GM21526 (cell line): ENCODE measurements around the gene PHLPP1.

Experiments used
- ATAC-seq: cut with Tn5 transposase; IDR thresholded peaks from one replicate; pipeline ENCODE4 v1.9.1; 2021; ENCODE audit warnings: moderate library complexity; ENCODE audit not compliant: unreplicated experiment, low FRiP score

PHLPP1 gene

DNA sequence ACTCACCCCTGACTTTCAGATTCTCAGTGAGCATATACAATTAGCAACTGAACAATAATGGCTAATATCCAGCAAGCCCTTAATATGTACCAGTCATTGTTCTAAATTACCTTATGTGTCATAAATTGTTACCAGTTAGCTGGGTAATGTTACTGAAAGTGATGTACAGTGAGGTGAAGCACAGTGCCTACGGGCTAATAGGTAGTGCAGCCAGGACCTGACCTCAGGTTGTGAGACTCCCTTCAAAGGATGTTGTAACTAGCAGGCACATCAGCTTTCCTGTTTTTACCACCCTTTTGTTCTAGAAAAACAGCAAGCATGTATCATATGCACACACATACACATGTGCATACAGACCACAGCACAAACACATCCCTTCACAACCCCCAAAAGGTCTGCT lies 258.3 kb downstream of the PHLPP1 start:
- no peak for ATAC-seq

DNA sequence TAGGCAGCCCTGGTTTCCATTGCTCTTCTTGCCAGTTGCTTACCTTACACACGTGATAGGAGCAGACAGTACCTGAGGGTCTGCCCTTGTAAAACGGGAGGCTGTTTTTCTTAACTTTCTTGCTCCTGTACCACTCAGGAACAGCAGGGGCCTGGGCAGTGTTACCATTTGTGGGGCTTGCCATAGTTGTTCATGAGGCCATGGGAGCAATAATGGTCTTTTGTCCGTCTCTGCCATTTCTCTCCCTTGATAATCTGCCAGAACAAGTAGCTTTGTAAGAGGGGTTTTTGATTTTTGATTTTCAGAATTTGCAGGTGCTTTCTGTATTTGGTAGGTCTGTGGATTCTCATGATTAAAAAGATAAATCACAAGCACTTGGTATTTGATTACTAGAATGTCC lies 259.0 kb downstream of the PHLPP1 start:
- no peak for ATAC-seq

GRCh38 chr18:62974928-62975675 lies 259.8 kb downstream of the PHLPP1 start:
- no peak for ATAC-seq

GRCh38 chr18:62975785-62976184 lies 260.4 kb downstream of the PHLPP1 start:
- no peak for ATAC-seq

GRCh38 chr18:62976227-62976626 lies 260.9 kb downstream of the PHLPP1 start:
- no peak for ATAC-seq

GRCh38 chr18:62977512-62977911 lies 262.2 kb downstream of the PHLPP1 start:
- no peak for ATAC-seq

DNA sequence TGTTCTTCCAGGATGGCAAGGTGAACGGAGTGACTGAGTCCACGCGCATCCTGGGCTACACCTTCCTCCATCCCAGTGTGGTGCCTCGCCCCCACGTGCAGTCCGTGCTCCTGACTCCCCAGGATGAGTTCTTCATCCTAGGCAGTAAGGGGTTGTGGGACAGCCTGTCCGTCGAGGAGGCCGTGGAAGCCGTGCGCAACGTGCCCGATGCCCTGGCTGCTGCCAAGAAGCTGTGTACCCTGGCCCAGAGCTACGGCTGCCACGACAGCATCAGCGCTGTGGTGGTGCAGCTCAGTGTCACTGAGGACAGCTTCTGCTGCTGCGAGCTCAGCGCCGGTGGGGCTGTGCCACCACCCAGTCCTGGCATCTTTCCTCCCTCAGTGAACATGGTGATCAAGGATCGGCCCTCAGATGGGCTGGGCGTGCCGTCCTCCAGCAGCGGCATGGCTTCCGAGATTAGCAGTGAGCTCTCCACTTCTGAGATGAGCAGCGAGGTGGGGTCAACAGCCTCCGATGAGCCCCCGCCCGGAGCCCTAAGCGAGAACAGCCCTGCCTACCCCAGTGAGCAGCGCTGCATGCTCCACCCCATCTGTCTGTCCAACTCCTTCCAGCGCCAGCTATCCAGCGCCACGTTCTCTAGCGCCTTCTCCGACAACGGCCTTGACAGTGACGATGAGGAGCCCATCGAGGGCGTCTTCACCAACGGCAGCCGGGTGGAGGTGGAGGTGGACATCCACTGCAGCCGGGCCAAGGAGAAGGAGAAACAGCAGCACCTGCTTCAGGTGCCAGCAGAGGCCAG lies 263.1 kb downstream of the PHLPP1 start:
- ATAC-seq = no peak

- no peak for ATAC-seq
Observed at GRCh38 chr18:62979176-62979575, 263.8 kb downstream of the PHLPP1 start.

DNA sequence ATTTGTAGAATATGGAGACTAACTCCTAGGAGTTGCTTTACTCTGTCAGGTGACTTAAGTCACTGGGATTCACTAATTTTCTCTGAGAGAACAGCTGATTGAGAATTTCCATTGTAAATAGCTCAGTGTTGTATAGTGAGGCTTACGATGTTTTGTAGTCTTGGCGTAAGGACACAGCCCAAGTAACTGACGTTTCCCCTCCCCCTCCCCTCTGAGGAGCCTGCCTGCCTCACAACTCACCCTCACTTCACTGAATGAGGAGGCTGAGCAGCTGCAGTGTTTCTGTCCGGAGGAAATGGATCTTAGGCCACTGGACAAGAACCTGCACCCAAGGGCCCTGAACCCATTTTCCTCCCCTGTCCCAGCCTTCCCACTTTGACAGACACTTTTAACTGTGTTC lies 264.6 kb downstream of the PHLPP1 start:
- ATAC-seq = no peak

GRCh38 chr18:62981566-62981965 lies 266.2 kb downstream of the PHLPP1 start:
- ATAC-seq = no peak

- ATAC-seq = no peak
Observed at GRCh38 chr18:62982600-62983251, 267.4 kb downstream of the PHLPP1 start.

DNA sequence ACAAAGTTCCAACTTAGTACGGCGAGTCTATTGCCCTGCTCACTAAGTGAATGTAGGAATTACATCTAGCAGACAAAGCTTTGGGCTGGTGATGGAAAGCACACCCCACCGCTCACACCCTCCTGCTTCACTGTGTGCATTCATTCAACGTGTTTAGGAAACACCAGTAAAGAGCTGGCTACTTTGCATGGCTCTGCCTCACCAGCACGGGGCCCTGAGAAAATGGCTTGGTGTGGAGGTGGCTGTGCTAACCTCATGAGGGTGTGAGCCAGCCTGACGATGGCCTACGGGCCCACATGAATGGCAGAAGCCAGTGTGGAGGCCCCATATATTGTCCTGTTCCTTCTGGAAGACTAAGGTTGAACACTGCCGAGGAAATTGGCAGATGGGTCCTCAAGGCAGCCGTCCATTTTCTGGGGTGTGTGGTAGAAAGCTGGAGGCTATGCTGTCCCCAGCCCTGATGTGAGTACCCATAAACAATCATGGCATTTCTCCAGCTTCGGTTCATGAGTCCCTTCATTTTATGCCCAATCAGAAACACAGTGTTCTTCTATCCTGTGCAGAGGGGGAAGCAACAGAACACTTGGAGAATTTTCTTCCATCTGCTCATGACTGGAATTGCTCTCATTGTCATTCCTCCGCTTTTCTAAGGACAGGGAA lies 269.4 kb downstream of the PHLPP1 start:
- no peak for ATAC-seq

- ATAC-seq = no peak
Observed at GRCh38 chr18:62986490-62986889, 271.1 kb downstream of the PHLPP1 start.

DNA sequence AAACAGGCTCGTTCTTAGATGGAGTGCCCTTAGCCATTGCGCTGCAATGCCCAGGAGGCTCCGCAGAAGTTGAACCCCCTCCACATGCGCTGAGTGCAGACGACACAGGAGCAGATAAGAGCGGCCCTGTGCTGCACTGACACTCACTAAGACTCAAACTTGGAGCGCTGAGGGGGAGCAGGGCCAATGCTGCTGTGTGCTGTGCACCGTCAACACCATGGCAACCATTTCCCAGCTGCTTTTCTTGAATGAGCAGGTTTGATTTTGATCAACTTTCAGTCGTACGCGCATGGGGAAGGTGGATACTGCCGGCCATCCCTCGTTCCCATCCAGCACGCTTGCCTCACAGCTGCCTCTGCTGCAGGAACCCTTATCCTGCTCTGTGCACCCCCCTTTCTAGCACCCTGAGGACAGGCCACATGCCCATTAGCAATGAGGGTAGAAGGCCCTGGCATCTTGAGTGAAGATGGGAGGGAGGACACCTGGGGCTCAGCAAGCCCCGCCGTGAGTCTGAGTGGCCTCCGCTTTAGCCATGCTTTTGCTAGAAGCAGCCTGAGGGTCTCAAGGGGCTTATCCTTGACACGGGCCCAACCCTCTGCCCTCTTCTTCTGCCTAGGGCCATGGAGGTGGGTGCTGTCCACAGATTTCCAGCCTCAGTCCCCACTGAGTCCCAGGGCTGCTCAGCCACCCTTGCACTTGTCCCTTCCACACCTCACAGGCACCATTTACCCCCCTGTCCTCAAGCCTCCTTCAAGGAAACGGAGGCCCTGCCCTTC lies 271.9 kb downstream of the PHLPP1 start:
- no peak for ATAC-seq

GRCh38 chr18:62987859-62988258 lies 272.5 kb downstream of the PHLPP1 start:
- no peak for ATAC-seq

GRCh38 chr18:62988471-62988870 lies 273.1 kb downstream of the PHLPP1 start:
- ATAC-seq = no peak

- no peak for ATAC-seq
Observed at GRCh38 chr18:62989195-62989594, 273.9 kb downstream of the PHLPP1 start.

- ATAC-seq = no peak
Observed at GRCh38 chr18:62990653-62991052, 275.3 kb downstream of the PHLPP1 start.

DNA sequence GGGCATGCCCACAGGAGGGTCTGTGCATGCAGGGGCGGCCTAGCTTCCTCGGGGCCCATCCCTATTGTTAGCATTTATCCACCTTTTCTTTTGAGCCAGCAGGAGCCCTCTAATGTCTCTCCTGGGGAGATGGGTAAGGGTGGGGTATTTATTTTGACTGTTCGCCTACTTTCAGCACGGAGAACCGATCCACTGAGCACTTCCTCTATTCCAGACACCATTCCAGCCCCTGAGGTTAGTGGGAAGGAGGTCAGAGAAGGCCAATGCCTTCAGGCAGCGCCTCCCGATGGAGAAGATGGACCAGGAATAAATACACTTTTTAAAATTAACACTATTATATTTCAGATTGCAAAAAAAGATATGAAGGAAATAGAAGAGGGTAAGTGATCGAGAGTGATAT lies 276.0 kb downstream of the PHLPP1 start:
- no peak for ATAC-seq

- no peak for ATAC-seq
Observed at GRCh38 chr18:62991959-62992358, 276.6 kb downstream of the PHLPP1 start.
